Renal cortical epithelial cell (primary cell): ENCODE data around the gene UTY. TPM values are rescaled to one million over a fixed set of nuclear protein-coding genes. Genes with fewer than 3 reads are reported as not detected.
A peak's percentile ranks its signal among the peaks of the same experiment; 100 is the strongest.

ENCODE experiments used
- DNase-seq: peaks from one replicate; pipeline ENCODE4 v3.0.0-alpha.2; 2011; ENCODE audit warnings: low read depth
- total RNA-seq: library from RNA; depleted of rRNA; stranded (reverse); fragments of >200 nt; gene quantifications from 2 replicates; pipeline ENCODE4 v1.2.3, GENCODE V29; 2014

The UTY gene
- 9.7 TPM in 1 of 2 replicates, not detected in the other for total RNA-seq

GRCh38 chrY:13479828-13480227, at the start of gene UTY:
UTY (minus strand) TSS chrY:13480033; CDS start chrY:13479665, 368 bp downstream.
- DNase-seq, result peak; percentile 93

- DNase-seq, result peak; percentile 8
Measured at GRCh38 chrY:13520474-13520873, 40.6 kb upstream of the UTY start.

GRCh38 chrY:13501215-13501614, 21.4 kb upstream of the UTY start:
- DNase-seq, result peak; percentile 8

- DNase-seq, result peak; percentile 82
Measured at GRCh38 chrY:13493737-13494136, 13.9 kb upstream of the UTY start.

- no peak for DNase-seq
Measured at GRCh38 chrY:13492408-13492807, 12.6 kb upstream of the UTY start.

- DNase-seq, result no peak
Measured at GRCh38 chrY:13488738-13489137, 8.9 kb upstream of the UTY start.

- DNase-seq, result no peak
Measured at GRCh38 chrY:13479121-13479711, 617 bp downstream of the UTY start.

GRCh38 chrY:13478126-13478785, 1.6 kb downstream of the UTY start:
- DNase-seq, result peak; percentile 64

- DNase-seq, result peak; percentile 51
Measured at GRCh38 chrY:13474997-13475396, 4.8 kb downstream of the UTY start.

- DNase-seq, result no peak
Measured at GRCh38 chrY:13451572-13451971, 28.3 kb downstream of the UTY start.

GRCh38 chrY:13450596-13451130, 29.2 kb downstream of the UTY start:
- peak; percentile 44 for DNase-seq

- DNase-seq, result no peak
Measured at GRCh38 chrY:13445566-13445965, 34.3 kb downstream of the UTY start.

GRCh38 chrY:13443146-13443545, 36.7 kb downstream of the UTY start:
- DNase-seq, result no peak

GRCh38 chrY:13440811-13441210, 39.0 kb downstream of the UTY start:
- DNase-seq, result no peak

GRCh38 chrY:13435968-13436937, 43.6 kb downstream of the UTY start:
- peak; percentile 28 for DNase-seq

- DNase-seq, result no peak
Measured at GRCh38 chrY:13435206-13435967, 44.4 kb downstream of the UTY start.

GRCh38 chrY:13432293-13433025, 47.4 kb downstream of the UTY start:
- no peak for DNase-seq

- DNase-seq, result no peak
Measured at GRCh38 chrY:13429551-13429950, 50.3 kb downstream of the UTY start.

- no peak for DNase-seq
Measured at GRCh38 chrY:13423281-13423732, 56.5 kb downstream of the UTY start.

GRCh38 chrY:13416869-13417661, 62.8 kb downstream of the UTY start:
- DNase-seq, result peak; percentile 23
